GM21576 (cell line): ENCODE measurements around the gene E2F2.
"Not testable (repeated sequence)": the region's sequence is repeated elsewhere in the genome, so short reads cannot be mapped to it uniquely, and the experiment has no call there.

Experiments
- ATAC-seq: cut with Tn5 transposase; IDR thresholded peaks from one replicate; pipeline ENCODE4 v1.9.1; 2021; ENCODE audit warnings: mild to moderate bottlenecking, moderate library complexity; ENCODE audit not compliant: unreplicated experiment

The E2F2 gene

DNA sequence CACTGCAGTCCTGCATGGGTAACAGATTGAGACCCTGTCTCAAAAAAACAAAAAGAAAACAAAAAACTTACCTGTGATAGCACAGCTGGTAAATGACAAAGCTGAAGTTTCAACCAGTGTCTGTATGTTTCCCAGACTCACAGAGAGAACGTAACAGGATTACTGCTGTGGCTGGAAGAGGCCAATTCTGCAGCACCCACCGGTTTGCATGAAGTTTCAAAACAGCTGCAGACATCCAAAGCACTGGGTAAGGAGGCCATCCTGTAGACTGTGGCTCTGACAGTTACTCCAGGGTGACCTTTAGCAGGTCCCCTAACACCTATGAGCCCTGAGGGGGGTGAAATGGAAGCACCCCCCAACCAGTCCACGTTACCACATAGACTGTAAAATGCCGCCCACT lies 20.8 kb upstream of the E2F2 start:
- no peak for ATAC-seq

DNA sequence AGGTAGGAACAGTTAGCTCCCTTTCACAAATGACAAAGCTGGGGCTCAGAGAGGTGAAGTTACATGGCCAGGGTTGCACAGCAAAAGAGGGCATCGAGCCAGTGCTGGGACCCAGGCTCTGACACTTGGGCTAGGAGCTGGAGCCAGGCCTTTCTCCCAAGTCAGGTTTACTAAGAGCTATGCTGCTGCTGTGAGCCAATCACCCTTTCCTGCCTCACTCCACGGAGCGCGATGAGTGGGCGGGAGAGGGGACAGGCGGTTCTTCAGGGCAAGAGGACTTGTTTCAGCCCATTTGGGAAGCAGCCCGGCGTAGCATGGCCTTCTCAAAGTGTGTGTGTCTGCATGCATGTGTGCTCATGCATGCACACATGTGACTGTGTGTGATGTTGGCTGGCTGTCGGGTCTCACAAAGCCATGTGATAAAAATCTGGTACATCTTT lies 17.7 kb upstream of the E2F2 start:
- no peak for ATAC-seq

DNA sequence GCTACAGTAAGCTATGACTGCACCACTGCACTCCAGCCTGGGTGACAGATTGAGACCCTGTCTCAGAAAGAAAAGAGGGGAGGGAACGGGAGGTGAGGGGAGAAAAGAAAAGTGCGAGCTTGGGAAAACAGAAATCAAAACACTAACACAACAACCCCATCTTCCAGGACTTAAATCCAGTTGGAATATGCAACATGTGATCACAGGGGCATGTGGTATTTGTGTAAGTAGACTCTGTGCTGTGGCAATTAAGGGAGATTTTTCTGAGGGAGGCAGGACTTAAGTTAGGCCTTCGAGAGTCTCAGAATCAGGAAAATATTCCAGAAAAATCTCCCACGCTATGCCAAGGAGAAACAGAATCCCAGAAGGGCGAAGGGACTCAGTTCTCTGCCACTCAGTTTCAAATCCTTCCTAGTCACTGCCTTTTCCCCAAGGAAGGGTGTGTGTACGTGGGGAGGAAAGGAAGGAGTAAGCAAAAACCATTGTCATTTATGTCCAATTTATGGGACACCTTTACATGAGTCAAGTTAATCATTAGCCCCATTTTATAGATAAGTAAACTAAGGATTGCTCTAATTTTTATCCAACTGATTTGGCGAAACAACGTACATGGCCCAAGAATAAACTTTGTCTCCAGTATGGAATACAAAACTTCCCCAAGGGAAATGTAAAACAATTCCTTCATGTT lies 16.0 kb upstream of the E2F2 start:
- ATAC-seq, result no peak

DNA sequence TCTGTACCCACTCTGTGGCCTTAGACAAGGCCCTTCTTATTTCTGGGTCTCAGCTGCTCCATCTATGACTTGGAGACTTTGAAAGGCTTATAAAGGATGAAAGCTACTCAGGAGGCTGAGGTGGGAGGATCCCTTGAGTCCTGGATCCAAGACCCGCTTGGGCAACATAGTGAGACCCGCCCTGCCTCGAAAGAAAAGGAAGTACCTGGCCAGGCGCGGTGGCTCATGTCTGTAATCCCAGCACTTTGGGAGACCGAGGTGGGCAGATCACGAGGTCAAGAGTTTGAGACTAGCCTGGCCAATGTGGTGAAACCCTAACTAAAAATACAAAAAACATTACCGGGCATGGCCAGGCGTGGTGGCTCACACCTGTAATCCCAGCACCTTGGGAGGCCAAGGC lies 14.8 kb upstream of the E2F2 start:
- no peak for ATAC-seq

DNA sequence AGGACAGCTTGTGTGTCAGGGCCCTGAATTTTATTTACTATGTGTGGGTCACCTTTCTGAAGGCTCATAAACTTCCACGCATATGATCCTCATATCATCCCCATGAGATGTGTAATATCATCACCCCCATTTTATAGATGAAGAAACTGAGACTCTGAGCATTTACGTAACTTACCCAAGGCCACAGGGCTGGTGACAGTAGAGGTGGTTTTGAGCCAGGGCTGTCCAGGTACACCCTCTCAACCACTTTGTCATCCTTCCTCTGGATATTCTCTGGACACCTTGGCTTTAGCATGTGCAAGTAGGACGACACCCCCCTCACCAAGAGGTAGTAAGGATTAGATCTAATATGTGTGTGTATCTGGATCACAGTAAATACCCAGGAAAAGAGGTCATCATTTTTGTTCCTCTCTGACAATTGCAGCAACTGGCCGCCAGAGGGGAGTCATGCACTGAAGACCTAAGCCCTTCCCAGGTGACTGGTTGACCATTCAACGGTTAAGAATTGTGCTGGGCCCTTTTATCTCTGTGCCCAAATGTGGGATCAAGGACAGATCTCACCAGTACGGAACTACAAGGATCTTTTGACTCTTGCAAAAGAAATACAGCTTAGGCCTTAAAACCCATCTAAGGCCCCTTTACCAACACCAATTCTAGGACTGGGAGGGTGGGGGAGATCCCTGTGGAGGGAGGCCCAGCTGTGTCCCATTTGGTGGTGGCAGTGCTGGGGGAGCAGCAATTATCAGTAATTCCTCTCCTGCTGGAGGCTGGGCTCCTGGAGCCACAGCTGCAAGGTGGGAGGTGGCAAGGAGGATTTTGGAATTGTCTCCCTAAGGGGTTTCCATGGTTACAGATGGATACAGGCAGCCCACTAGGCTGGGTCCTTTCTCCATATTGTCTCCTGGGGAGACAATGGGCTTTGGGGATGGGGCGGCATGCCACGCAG lies 13.7 kb upstream of the E2F2 start:
- no peak for ATAC-seq

DNA sequence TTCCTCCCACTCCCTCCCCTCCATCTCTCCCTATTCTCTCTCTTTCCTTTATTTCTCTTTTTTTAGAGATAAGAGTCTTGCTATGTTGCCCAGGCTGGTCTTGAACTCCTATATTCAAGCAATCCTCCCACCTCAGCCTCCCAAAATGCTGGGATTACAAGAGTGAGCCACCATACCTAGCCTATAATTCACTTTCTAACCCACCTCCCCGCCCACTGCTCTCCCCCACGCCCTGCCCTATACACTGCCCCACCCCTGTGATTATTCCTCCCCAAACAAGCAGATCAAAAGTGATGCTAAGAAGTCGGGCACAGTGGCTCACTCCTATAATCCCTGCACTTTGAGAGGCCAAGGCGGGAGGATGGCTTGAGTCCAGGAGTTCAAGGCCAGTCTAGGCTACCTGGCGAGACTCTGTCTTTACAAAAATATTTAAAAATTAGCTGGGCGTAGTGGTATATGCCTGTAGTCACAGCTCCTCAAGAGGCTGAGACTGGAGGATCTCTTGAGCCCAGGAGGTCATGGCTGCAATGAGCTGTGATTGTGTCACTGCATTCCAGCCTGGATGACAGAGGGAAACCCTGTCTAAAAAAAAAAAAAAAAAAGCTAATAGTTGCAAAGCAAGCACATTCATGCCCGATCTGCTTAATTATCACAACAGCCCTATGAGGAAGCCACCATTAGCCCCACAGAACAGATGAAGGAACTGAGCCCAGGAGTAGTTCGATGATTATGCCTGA lies 12.8 kb upstream of the E2F2 start:
- no peak for ATAC-seq

DNA sequence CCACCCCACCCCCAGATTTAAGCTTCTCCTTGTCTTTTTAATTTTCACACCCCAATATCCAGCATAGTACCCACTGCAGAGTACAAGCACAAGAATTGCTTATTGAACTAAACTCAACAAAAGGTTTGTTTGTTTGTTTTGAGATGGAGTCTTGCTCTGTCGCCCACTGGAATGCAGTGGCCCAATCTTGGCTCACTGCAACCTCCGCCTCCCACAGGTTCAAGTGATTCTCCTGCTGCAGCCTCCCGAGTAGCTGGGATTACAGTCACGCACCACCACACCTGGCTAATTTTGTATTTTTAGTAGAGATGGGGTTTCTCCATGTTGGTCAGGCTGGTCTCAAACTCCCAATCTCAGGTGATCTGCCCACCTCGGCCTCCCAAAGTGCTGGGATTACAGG lies 11.9 kb upstream of the E2F2 start:
- ATAC-seq, result not testable (repeated sequence)

DNA sequence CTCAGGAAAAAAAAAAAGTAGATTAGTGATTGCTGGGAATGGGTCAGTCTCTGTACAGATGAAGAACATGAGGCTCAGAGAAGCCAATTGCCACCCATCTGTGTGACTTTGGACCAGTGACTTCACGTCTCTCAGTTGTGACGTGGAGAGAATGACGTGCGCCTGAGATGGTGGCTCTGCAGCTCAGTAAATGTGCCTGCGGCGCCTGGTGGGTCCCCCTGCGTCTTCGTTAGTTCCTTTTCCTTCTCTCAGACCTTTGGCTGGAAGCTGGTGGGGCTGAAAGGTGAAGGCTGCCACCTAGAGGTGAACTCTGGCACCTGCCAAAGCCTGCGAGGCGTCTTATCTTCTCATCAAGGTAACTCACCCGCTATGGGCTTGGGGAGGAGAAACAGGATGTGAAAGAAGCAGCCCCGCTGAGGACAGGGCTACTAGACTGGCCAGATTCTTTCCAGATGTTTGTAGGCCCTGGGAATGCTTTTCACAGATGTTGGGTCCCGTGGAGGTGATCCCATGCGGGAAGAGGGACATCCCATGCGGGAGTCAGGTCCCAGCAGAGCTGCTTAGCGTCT lies 8.7 kb upstream of the E2F2 start:
- ATAC-seq, result peak; percentile 83

DNA sequence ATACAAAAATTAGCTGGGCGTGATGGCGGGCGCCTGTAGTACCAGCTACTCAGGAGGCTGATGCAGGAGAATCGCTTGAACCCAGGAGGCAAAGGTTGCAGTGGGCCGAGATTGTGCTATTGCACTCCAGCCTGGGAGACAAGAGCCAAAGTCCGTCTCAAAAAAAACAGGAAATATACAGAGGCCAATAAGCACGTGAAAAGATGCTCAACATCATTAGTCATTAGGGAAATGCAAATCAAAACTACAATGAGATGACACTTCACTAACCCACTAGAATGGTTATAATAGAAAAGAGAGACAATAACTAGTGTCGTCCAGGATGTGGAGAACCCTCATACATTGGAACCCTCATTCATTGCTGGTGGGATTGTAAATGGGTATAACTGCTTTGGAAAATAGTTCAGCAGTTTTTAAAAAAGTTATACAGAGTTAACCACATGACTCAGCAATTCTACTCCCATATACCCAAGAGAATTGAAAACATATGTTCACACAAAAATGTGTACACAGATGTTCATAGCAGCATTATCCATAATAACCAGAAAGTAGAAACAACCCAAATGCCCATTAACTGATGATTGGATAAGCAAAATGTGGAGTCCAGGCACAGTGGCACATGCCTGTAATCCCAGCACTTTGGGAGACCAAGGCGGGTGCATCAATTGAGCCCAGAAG lies 6.4 kb upstream of the E2F2 start:
- no peak for ATAC-seq

DNA sequence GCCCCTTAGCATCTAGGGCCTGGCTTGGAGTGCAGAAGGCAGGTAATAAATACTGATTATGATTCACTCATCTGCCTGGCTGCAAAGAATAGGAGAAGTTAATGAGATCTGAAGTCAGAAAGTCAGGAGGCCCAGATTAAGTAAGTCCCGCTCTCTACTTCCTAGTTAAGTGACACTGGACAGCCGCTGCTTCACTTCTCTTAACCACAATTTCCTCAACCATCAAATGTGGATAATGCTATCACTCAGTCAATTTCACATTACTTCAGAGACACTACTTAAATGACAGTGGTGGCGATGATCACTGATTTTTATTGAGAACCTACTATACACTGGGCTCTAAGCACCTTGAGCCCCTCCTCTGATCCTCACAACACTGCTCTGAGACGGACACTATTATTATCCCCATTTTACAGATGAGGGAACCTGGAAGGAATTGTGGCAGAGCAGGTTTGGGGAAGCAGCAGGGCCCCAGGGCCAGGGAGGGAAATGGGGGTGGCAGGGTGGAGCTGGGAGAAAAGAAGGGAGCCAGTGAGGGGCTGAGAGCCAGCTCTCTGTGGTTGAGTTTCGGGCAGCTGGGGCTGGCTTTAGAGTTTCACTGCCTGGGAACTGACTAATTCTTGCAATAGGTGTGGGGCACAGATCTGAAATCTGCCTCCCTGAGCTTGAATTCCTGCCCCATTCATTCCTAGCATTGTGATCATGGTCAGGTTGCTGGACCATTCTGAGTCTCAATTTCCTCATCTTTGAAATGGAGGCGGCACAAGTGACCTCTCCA lies 2.4 kb upstream of the E2F2 start:
- ATAC-seq, result no peak

DNA sequence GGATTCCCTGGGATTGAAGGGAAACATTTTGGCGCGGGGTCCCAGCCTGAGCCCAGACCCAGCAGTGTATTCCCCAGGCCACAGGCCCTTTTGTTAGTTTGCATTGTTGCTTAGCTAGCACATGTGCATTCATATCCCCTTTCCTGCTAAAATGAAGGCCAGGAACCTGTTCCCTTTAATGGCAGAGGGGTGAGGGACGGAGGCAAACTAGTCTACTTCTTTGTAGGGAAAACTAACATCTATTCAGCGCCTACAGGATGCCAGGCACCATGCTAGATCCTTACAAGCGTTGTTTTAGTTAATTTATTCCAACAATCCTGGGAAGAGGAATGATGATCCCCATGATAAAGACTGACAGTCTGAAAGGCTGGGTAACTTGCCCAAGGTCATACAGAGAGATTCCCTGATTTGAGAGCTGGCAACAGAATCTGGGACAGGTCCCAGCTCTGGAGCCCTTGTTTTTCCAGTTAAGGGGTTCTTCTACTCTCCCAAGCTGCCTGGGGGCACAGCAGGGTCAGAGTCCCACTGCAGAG lies 595 bp upstream of the E2F2 start:
- no peak for ATAC-seq

DNA sequence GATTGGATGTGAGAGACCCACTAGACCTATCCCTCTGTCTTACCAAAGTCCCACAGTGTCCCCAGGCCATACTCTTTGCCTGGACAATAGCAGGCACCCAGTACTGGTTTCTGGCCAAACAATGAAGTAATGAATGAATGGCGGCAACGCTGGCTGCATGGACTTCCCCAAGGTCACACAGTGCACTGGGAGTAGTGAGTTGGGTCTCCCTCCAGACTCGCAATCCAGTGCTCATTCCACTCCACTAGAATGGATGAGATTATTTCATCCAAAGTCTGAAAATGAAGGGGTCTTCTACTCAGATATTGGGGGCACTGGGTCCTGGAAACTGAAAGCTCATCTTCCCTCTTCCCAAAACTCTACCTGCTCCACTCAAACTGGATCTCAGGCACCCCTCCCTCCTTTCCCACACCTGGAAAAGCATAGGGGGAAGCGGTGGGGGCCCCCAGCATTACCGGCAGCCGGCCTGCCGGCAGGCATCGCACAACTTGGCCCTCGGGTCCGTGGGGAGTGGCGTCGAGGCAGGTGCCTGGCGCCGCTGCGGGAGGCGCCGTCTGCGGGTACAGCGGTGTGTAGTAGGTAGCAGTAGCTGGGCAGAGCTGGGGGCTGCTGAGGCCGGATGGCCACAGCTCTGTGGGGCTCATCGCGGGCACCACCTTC lies 816 bp downstream of the E2F2 start:
- ATAC-seq, result no peak

DNA sequence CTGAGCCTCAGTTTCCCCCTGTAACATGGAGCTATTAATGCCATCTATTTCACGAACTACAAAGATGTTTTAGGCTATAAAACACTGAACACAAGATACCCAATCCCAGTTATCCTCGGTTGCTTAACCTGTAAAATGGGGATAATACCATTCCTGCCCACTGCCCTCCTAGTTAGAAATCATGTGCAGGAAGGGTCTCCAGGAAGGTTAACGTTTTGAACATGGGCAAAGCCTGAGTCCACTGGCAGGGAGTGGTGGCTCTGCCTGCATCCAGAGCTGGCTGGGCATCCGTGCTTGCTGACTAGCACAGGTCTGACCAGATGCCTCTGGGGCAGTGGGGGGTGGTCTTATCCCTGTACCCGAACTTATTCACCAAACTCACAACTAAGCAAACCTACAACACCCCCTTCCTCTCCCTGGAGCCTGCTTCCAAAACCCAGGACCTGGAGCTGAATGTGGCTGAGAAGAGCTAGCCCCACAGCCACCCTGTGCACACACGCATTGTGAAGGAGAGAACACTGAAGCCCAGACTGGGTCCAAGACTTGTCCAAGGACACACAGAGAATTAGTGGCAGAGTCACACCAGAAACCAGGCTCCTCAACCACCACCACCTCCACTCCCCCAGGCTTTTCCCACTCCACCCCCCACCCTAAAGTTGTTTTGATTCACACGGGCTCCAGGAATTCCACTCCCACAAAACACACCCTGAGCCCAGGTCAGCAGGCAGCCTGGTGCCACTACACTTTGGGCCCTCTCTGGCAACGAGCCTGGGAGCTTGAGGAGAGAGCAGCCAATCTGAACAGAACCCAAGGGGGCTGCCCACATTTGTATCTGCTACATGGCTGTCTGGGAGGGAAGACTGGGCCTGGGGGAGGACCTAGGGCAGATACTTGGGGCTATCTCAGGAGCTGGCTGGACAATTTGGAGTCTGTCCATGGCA lies 1.6 kb downstream of the E2F2 start:
- no peak for ATAC-seq

DNA sequence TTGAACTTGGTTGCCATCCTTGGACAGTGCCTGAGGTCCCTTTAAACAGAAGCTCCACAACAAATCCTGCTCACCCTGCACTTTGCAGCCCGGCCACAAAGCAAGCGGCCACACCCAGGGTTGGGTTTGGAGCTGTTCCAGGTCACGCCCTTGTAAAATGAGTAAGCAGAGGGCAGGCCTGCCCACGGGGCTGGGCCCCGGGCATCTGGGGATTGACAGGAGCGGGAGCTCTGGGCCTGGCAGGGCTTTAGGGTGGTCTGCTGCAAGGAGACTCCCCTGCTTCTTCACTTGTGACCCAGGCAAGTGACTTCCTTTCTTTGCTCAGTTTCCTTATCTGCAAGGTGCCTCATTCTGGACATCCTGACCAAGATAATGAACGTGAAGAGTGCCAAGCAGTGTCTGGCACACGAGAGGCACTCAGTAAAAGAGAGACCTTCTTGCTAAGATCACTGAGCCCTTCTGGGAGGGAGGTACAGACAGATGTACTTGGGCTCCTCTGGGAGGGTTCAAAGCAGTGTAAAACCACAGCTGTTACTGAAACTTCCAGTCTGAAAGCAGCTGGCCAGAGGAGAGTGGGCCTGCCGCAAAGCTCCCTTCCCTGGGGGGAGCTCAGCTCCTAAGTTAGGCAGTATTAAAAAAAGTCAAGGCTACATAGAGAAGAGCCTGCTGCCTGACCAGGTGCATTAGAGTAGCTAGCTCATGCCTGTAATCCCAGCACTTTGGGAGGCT lies 2.6 kb downstream of the E2F2 start:
- peak; percentile 41 for ATAC-seq

DNA sequence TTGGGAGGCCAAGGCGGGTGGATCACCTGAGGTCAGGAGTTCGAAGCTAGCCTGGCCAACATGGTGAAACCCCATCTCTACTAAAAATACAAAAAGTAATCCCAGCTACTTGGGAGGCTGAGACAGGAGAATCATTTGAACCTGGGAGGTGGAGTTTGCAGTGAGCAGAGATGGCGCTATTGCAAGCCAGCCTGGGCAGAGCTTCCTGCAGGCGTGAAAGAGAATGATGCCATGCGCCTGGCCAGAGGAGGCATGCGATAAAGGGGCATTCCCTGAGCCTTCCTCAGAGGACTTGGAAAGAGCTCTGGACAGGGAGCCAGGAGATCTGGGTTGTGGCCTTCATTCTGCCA lies 3.2 kb downstream of the E2F2 start:
- no peak for ATAC-seq

DNA sequence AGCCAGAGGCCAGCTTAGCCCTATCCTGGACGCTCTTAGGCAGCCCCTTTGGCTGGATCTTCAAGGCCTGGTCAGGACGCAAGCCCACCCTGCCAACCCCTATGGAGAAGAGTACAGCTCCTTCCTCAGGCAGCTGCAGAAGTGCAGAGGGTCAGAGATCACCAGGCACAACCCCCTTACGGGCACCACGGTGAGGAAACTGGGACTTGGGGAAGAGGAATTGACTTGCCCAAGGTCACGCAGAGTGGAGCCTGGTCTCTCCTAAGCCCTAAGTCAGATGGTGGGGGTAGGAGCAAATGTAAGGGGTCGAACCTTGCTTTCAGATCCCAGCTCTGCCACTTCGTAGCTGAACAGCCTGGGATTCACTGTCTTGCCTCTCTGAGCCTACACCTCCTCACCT lies 3.7 kb downstream of the E2F2 start:
- no peak for ATAC-seq

DNA sequence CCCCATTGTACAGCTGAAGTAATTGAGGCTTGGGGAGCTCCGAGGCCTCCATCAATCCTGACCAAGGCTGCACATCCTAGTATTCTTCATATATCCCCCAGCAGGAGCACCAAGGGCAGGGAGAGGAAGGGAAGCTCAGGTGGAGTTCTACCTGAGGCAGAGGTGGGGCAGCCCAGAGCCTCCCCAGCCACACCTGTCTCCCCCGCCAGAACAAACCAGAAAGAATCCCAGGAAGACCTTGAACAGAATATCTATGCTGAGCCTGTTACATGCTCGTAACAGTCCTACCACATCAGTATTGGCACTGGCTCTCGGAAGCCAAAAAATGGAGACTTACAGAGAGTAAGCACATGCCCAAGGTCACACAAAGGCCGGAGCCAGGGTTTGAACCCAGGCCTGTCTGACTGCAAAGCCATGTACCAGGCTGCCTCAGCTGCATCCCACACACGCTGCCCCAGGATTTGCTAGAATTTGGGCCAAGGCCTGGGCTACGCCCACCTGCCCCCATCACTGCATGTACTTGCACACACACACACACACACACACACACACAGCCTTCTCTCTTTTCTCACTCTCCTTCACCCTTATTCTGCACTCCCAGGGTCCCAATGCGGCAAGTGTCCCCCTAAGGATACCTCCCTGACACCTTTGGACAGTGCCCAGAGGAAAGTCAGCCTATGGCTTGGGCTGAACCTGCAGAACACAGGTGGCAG lies 4.5 kb downstream of the E2F2 start:
- no peak for ATAC-seq
